PC-9 (cell line): Measurements from ENCODE around the gene DIRAS3.

Experiments used
- EZH2 ChIP-seq: fragments of 200-600 bp; sonication (generic); IDR thresholded peaks from 2 replicates; pipeline ENCODE4 v1.8.0; 2017; ENCODE audit warnings: antibody characterized with exemption, low read depth
- TF ChIP-seq, protein P1 (sequence below): fragments of 200-600 bp; sonication (generic); conservative IDR thresholded peaks from 2 replicates; pipeline ENCODE4 v1.6.1; 2017; ENCODE audit warnings: mixed run types, antibody characterized with exemption, mild to moderate bottlenecking, moderate library complexity

DNA sequence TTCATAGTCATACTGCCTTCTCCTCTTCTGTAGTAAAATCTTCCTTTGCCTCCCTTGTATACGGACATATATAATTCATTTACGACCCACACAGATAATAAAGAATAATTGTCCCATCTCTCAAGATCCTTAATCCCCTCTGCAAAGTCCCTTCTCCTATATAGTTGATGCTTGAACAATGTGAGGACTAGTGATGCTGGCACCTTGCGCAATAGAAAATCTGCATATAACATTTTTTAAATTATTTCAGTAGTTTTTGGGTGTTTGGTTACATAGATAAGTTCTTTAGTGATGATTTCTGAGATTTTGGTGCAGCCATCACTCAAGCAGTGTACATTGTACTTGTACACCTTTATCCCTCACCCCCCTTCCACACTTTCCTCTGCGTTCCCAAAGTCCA lies 21.0 kb downstream of the DIRAS3 start:
- TF ChIP-seq, protein P1, sequence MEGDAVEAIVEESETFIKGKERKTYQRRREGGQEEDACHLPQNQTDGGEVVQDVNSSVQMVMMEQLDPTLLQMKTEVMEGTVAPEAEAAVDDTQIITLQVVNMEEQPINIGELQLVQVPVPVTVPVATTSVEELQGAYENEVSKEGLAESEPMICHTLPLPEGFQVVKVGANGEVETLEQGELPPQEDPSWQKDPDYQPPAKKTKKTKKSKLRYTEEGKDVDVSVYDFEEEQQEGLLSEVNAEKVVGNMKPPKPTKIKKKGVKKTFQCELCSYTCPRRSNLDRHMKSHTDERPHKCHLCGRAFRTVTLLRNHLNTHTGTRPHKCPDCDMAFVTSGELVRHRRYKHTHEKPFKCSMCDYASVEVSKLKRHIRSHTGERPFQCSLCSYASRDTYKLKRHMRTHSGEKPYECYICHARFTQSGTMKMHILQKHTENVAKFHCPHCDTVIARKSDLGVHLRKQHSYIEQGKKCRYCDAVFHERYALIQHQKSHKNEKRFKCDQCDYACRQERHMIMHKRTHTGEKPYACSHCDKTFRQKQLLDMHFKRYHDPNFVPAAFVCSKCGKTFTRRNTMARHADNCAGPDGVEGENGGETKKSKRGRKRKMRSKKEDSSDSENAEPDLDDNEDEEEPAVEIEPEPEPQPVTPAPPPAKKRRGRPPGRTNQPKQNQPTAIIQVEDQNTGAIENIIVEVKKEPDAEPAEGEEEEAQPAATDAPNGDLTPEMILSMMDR: no peak
- no peak for TF ChIP-seq EZH2
